ENCODE measurements around the gene CACNA2D2. TPM values are rescaled to one million over a fixed set of nuclear protein-coding genes. Genes with fewer than 3 reads are reported as not detected.

The CACNA2D2 gene
- total and polyA plus RNA-seq, 2 of the 13 experiments (the other 11 are each of a cell fraction or from before 2014, with no cell fraction given), result not detected

DNA sequence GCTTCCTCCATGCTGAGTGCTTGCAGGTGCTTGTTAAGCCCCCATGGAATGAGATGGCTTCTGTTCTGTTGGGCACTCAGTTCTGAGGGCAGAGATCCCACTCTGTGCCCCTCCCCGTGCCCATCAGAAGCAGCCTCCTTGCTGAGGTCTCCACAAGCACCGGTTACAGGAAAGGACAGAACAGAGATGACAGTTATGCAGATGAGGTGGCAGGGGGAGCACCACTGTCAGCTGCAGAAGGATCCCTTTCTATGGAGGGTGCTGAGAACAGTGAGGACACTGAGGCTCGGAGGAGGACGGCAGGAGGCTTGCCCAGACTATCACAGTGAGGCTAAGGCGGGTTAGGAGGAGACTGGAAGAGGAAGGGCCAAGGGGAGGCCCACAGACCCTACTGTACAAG lies 12.4 kb downstream of the CACNA2D2 start:
- no peak for TF ChIP-seq ZFY (CRISPR knock-in tag; IDR thresholded peaks at IDR 0.05)
- no peak for TF ChIP-seq SMARCC2 (IDR thresholded peaks at IDR 0.05)
- TF ChIP-seq, protein P1, sequence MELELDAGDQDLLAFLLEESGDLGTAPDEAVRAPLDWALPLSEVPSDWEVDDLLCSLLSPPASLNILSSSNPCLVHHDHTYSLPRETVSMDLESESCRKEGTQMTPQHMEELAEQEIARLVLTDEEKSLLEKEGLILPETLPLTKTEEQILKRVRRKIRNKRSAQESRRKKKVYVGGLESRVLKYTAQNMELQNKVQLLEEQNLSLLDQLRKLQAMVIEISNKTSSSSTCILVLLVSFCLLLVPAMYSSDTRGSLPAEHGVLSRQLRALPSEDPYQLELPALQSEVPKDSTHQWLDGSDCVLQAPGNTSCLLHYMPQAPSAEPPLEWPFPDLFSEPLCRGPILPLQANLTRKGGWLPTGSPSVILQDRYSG (CRISPR knock-in tag; IDR thresholded peaks at IDR 0.05), result no peak
- no peak for TF ChIP-seq JUN (CRISPR knock-in tag; IDR thresholded peaks at IDR 0.05)
- no peak for TF ChIP-seq PLRG1 (conservative IDR thresholded peaks at IDR 0.05)
- TF ChIP-seq U2AF2 (IDR thresholded peaks at IDR 0.05; ENCODE audit: low read depth, low read length), result no peak
- TF ChIP-seq, protein P2, sequence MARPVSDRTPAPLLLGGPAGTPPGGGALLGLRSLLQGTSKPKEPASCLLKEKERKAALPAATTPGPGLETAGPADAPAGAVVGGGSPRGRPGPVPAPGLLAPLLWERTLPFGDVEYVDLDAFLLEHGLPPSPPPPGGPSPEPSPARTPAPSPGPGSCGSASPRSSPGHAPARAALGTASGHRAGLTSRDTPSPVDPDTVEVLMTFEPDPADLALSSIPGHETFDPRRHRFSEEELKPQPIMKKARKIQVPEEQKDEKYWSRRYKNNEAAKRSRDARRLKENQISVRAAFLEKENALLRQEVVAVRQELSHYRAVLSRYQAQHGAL (CRISPR knock-in tag; IDR thresholded peaks at IDR 0.05; ENCODE audit: not compliant biosample characterization), result no peak
- TF ChIP-seq ZNF850 (CRISPR knock-in tag; conservative IDR thresholded peaks at IDR 0.05), result no peak
- no peak for TF ChIP-seq KDM2A (CRISPR knock-in tag; IDR thresholded peaks at IDR 0.05; ENCODE audit: borderline replicate concordance, low read depth)
- H3K9ac ChIP-seq (ENCODE audit: insufficient read depth, low read depth, low read length), result no peak overlapping the region
- DNase-seq (ENCODE audit: low spot score), result no peak
- H3K4me1 ChIP-seq (ENCODE audit: insufficient read depth, low read length), result no peaks in the 10 kb centered on the region
- POLR2A ChIA-PET, result no interaction called here
- no peak overlapping the region for H3K4me2 ChIP-seq (ENCODE audit: low read depth, low read length)
- H3K4me3 ChIP-seq (replicated peaks in 1 of 3; ENCODE audit: insufficient read depth in 1 of 3, low read depth in 2 of 3, low read length in 3 of 3), result no peak overlapping the region
- intact Hi-C loops (cut with micrococcal nuclease; ENCODE audit: unreplicated experiment), result no loop called here
- peaks cover 7 to 49% of the 10 kb centered on the region in 2 experiments for H3K27me3 ChIP-seq (ENCODE audit: control insufficient read depth in 1 of 2, insufficient read depth in 2 of 2, low read length in 2 of 2)
- no peak for FAIRE-seq
- ATAC-seq, result no peak
- no peak overlapping the region for H3K27ac ChIP-seq (ENCODE audit: extremely low read length, insufficient read depth, low read length)
- CTCF ChIA-PET (ENCODE audit: low intra/inter-chr PET ratio, low total read pairs), result no interaction called here
- H3K36me3 ChIP-seq (replicated peaks in 1 of 2; ENCODE audit: control insufficient read depth in 1 of 2, insufficient read depth in 2 of 2, low read length in 2 of 2), result no peaks in the 10 kb centered on the region
- no peaks in the 10 kb centered on the region for H3K9me3 ChIP-seq (ENCODE audit: low read length)
- in situ Hi-C loops (cut with HindIII; ENCODE audit: extremely low pct_ligation_motif_present, low pct_unique_long_range_greater_than_20kb), result no loop called here
- H2AFZ ChIP-seq (ENCODE audit: low read length), result no peak overlapping the region
- H3K79me2 ChIP-seq (ENCODE audit: insufficient read depth, low read length), result no peaks in the 10 kb centered on the region
- WGBS (ENCODE audit: low lambda C conversion rate), result 0% methylated on average over 2 of the region's 5 CpGs
- H4K20me1 ChIP-seq (ENCODE audit: insufficient read depth, low read length), result no peaks in the 10 kb centered on the region
- no TSS peak for BruUV-seq (replicated peaks)

Measured in HepG2 (cell line).